Activated CD4-positive, CD25-positive, alpha-beta regulatory T cell treated with anti-CD3 and anti-CD28 coated beads, Interleukin-2, amount 50 U/mL, for 72 hours (primary cell): ENCODE measurements around the gene SARDH.

ENCODE experiments used
- DNase-seq: peaks from one replicate; pipeline ENCODE4 v3.0.0; 2021

The SARDH gene

GRCh38 chr9:133699546-133699945 is 38.6 kb downstream of the SARDH start:
- DNase-seq: no peak

- DNase-seq: no peak
Observed at GRCh38 chr9:133696071-133696472, 42.1 kb downstream of the SARDH start.

- no peak for DNase-seq
Observed at GRCh38 chr9:133694686-133695085, 43.5 kb downstream of the SARDH start.

DNA sequence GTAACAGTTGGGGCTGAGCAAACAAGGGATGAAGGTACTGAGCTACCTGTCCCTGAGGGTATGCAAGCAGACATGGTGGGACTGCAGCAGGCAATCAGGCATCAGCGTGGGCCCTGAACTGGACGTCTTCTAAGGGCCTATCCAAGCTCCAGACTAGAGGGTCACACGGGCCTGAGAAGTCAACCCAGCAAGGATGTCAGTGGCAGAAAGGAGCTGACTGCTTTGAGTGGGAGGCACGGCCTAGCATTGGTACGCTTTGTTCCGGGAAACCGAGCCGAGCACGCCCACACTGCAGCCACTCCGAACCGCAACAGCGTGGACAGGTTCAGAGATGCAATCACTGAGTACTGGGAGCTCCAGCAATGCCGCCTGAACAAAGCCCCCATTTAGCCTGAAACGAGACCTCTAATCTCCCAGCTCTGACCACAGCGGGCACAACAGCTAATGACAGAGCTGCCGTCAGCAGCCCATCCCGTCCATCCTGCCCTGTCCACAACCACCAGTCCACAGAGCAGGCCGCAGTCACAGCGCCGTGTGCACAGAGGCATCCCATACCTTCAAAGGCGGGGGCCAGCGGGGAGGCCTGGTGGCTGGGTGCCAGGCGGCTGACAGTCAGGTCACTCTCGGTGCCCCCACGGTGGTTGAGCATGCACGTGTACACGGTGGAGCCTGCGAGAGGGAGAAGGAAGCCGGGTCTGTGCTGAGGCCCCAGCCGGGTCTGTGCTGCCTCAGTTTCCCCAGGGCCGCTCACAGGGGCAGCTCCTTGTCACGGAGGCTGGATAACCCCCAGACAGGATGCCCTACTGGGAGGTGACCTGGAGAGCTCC is 44.2 kb downstream of the SARDH start:
- no peak for DNase-seq

DNA sequence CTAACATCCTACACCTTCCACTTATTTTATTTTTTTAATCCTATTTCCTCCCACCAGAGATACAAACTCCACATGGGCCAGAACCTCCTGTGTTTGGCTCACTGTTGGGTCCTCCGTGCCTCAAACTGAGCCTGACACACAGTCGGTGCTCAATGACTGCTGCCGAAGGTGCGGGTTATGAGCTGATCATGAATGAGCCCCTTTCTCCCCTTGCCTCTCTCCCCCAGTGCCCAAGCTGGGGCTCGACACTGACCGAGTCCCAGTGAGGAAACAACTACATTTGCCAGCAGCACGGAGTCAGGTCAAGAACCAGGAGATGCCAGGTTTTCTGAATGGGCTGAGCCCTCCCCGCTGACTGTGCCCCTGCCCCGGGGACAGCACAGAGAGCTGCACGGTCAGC is 45.0 kb downstream of the SARDH start:
- DNase-seq: no peak

GRCh38 chr9:133692364-133692985 is 45.7 kb downstream of the SARDH start:
- DNase-seq: no peak

DNA sequence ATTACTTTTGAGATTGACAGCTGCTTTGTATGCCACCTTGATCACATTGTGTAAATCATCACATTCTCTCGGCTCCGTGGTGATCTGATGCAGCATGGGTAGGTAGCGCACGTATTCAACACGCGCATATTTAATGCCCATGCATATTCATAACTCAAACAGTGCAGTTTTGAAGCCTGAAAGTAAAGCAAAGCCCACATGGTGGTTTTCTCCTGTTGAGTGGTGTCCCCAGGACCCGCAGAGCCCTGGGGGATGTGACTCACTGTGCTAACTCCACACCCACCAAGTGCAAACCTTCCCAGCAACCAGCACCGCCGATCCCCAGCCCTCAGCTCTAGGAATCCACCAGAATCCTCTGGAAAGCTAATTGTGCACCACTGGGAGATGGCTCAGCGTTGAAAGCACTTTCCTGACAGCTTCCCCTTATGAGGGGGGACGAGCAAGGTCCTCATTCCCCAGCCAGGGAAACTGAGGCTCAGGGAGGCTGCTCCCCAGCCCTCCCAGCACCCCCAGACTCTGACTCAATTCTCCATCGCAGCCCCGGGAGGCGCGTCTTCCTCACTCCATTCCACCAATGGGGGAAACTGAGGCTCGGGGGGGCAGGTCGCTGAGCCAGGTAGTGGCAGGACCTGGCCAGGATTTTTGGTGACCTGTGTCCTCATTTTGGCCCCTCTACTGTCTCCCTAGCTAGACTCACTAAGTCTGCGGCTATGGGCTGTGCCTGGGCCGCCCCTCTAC is 46.4 kb downstream of the SARDH start:
- no peak for DNase-seq

- no peak for DNase-seq
Observed at GRCh38 chr9:133691191-133691590, 47.0 kb downstream of the SARDH start.

GRCh38 chr9:133690081-133690561 is 48.0 kb downstream of the SARDH start:
- DNase-seq: no peak

DNA sequence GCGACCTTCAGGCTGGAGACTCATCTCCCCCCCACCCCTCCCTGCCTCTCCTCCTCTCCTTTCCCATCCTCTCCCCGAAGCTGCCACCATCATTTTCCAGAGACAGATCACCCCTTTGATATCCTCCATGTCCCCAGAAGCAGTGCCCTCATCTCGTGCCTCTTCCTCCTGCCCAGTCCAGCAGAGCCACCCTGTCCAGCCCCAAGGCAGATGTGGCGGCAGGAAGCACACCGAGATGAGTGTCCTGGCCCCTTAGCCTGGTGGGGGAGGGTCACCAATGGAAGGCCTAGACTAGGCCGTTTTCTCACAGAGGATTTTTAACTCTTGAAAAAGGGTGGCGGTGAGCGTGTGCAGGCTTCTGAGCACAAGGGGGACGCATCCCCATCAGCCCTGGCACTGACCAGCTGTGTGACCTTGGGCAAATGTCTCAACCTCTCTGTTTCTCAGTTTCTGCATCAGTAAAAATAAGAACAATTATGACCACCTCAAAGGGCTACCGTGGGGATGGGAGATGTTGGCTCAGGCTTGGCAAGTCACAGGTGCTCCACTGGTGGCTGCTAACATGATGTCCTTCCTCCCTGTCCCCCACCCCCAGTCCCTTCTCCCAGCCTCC is 48.9 kb downstream of the SARDH start:
- no peak for DNase-seq

GRCh38 chr9:133687856-133688761 is 50.0 kb downstream of the SARDH start:
- DNase-seq: no peak

DNA sequence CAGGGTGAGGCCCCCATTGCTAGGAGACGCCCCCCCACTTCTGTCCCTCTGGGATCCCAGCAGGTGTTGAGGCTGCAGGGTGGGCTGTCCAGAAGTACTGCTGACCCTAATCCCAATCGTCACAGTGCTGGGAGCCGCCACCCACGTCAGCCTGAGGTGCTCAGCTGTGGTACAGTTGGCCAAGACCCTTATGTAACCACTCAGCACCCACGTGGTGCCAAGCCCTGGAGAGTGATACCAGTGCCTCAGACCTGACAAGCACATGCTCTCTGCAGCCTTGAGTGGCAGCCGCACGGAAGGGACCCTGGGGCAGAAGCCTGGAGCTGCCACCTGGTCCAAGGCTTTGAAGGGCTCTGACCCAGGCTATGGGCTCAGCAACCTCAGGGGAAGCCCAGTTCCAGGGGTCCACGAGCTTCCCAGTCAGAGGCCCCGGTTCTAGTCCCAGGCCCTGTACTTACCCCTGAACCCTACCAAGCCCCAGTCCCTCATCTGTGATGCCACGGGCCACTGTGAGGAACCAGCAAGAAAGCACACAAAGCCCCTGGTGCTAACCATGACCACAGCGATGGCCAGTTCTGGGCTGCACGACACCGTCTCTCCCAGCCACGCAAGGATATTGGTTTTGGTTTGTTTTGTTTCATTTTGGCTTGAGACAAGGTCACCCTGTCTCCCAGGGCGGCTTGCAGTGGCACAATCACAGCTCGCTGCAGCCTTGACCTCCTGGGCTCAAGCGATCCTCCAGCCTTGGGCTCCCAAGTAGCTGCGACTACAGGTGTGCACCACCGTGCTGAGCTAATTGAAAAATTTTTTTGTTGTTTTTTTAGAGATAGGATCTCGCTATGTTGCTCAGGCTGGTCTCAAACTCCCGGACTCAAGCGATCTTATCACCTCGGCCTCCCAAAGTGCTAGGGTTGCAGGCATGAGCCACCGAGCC is 51.2 kb downstream of the SARDH start:
- DNase-seq: no peak

DNA sequence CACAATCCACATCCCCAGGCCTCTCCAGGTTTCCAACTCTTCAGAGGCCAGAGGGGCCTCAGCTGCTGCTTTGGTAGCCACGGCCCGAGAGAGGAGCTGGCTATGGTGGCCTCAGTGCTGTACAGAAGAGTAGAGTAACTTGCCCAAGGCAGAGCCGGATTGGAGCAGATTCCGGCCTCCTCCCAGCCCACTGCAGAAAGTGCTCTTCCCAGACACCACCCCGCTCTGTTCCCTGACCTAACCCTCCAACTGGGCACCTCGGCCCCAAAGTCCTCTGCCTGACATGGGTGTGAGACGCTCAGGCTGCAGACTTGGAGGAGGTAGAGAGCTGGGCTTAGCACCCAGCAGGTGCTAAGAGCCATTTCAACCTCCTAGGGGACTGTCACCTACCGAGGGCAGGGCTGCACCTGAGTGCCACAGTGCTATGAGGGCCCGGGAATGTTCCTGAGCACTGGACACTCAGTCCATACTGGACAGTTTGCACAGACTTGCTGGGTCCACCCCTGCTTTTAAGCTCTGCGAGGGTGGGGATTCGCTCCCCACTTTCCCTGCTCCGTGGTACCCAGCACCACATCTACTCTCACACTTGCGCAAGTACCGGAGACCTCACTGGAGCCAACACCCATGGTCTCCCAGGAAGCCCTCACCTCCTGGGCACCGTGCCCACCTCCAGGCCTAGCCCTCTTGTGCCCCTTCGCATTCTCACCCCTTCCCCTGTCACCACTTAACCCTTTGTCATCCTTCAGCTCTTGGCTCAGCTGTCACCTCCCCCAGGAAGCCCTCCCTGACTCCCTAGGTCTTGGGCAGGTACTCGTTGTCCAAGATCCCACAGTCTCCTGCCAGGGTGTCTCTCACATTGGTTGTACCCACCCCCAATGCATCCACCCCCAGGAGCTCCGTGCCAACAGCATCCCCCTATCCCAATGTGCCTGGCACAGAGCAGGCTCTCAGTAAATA is 52.2 kb downstream of the SARDH start:
- DNase-seq: no peak

- no peak for DNase-seq
Observed at GRCh38 chr9:133684936-133685361, 53.2 kb downstream of the SARDH start.

DNA sequence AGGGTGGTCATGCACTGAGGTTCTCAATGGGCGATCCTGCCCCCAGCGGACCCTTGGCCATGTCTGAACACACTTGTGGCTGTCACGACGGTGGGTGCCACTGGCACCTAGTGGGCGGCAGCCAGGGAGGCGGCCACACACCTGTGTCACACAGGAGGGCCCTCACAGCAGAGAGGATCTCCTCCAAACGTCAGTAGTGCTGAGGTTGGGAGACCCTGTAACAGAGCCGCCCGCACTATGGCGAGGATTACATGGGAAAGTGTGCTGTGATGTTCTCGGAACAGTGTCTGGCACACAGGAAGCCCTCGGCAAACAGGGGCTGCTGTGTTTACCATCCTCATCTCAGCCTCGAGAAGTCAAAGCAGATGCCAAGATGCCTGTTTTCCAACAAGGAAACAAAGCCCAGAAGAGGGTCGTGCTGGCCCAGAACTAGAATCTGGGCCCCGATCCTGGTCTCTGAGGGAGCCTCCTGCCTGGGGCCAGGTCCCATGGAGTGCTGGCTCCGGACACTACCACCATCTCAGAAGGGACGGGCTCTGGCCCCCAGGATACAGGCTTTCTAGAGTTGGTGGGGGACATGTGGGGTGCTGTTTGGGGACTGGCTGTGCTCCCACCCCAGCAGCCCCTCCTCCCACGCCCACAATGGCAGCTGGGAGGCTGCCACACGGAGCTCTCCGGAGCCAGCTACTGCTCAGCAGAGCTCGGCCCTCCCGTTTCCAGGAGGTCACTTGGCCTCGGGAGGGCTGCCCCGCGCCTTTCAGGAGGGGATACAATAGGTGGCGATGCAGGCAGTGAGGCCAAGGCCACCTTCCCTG is 53.8 kb downstream of the SARDH start:
- DNase-seq: no peak

GRCh38 chr9:133683586-133684120 is 54.5 kb downstream of the SARDH start:
- DNase-seq: peak; percentile 56

DNA sequence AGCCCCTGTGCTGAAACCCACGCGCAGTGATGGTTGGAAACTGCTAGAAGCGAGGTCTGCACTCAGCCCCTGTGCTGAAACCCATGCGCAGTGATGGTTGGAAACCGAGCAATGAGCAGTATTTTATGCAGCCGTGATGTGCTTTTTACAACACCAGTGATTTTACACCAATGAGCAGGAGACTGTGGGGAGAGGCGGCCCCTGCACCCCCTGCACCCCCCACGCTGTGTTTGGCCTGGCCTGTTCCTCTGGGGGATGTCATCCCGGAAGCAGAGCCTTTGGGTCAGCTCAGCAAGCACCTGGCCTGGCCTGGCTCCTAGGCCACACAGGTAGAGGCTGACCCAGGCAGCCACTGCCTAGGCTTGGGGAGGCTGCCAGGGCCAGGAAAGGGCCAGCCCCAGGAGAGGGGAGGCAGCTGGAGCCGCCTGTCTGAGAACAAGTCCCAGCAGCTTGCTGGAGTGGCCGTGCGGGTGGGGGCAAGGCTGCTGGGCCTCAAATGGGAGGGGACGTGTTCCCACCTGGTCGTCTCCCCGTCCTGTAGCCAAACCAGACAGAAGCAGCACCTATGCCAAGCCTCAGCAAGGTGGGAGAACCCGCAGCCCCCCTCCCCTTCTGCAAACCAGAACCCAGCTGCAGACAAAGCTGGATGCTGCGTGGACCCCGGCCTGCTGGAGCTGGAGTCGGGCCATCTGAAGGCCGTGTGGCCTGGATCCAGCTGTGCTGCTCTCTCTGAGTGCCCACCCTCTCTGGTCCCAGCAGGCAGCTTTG is 55.1 kb downstream of the SARDH start:
- no peak for DNase-seq
